Uterus (tissue), 4 donors: Measurements from ENCODE around the gene AVPR2. TPM values are rescaled to one million over a fixed set of nuclear protein-coding genes. Genes with fewer than 3 reads are reported as not detected.

ENCODE experiments used
- DNase-seq, 2 donors: peaks; one replicate each; pipeline ENCODE4 v3.0.0-alpha.2; 2019 to 2020
- H3K27ac ChIP-seq, 2 donors: fragments of 200-600 bp; sonication (generic); 1 replicate in 1 of 2; 2 replicates in 1 of 2; pipeline ENCODE4 v1.5.1; 2016 to 2018
- H3K27me3 ChIP-seq, 2 donors: fragments of 200-600 bp; sonication (generic); one replicate each; pipeline ENCODE4 v1.5.1; 2018 to 2019; ENCODE audit warnings: control low read depth in 1 of 2
- H3K36me3 ChIP-seq, 2 donors: fragments of 200-600 bp; sonication (generic); one replicate each; pipeline ENCODE4 v1.5.1; 2019; ENCODE audit warnings: control low read depth in 1 of 2
- H3K4me1 ChIP-seq, 2 donors: fragments of 200-600 bp; sonication (generic); one replicate each; pipeline ENCODE4 v1.5.1; 2018 to 2019; ENCODE audit warnings: control low read depth in 1 of 2
- H3K4me3 ChIP-seq, 2 donors: fragments of 200-600 bp; sonication (generic); 1 replicate in 1 of 2; 2 replicates in 1 of 2; pipeline ENCODE4 v1.5.1; 2018 to 2019; ENCODE audit warnings: mild to moderate bottlenecking in 1 of 2
- H3K9me3 ChIP-seq, 2 donors: fragments of 200-600 bp; sonication (generic); one replicate each; pipeline ENCODE4 v1.5.1; 2019; ENCODE audit warnings: control low read depth in 1 of 2
- POLR2A ChIP-seq, 2 donors: fragments of 450-650 bp; IDR thresholded peaks; one replicate each; pipeline ENCODE4 v1.6.1; 2016; ENCODE audit warnings: antibody characterized with exemption in 2 of 2, mild to moderate bottlenecking in 1 of 2, moderate library complexity in 1 of 2
- intact Hi-C: fragments of 100-400 bp; cut with DNase I; formaldehyde crosslinking; loops from one replicate; pipeline ENCODE4 v1.15.1; 2023; ENCODE audit warnings: low total_unique reads
- total RNA-seq, 4 donors: library from RNA; depleted of rRNA in 3 of 4; stranded (reverse); fragments of >200 nt in 3 of 4; gene quantifications; one replicate each; pipeline versions ENCODE4 v1.1.0 to v1.2.4, GENCODE V29; 2014 to 2023
- TF ChIP-seq, protein P1 (sequence below), 4 experiments: fragments of 200-600 bp in 2 of 4; fragments of 450-650 bp in 2 of 4; sonication (generic) in 2 of 4; IDR thresholded peaks; one replicate each; pipeline ENCODE4 v1.5.1; 2016 to 2019; ENCODE audit warnings: antibody characterized with exemption in 4 of 4, mild to moderate bottlenecking in 2 of 4, moderate library complexity in 1 of 4
- donor health status: DM: yes; HTN: yes; CAD: no.

AVPR2 gene
- total RNA-seq, 4 donors from 2014 or later = 0.35 to 5.2 (median 4.4) TPM; not detected in 1

DNA sequence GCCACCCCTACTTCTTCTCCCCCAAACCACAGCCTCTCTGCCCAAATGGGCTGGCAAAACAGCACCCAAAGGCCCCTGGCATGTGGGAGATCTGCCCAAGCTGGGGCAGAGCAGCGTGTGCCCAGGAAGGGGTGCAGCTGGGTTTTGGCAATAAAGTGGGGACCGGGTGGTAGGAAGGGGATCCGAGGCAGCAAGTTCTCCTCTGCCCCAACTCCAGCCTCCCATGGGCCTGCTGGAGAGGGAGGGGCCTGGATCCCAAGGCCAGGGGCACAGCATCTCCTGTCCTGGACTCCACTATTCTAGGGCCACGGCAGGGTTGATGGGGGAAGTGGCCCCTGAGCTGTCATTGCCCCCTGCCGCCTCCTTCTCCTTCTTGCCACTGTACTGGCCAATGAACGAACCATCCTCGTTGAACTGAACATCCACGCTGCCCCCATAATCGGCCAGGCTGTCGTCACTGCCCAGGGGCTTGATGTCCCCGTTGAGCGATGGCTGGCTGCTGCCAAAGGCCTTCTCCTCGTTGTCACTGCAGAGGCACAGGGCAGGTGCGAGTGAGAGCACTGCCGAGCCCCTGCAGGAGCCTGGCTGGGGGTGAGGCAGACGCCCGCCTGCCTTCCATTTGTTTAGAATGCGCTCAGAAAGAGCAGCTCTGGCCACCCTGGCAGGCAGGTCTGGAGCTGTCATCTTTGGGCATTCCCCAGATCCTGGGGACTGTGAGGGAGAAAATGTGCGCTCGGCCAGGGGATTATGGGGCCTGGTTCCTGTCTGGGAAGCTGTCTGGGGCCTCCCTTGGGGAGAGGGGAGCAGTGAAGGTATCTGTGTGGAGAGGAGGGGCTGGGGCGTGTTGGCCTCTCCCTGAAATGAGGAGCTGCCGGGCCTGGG lies 41.9 kb upstream of the AVPR2 start:
- Histone ChIP-seq H3K4me3 (no peak overlapping the region), H3K4me1 (no peaks in the 10 kb centered on the region), H3K27ac (no peak overlapping the region), H3K27me3 (no peaks in the 10 kb centered on the region), H3K9me3 (no peaks in the 10 kb centered on the region), H3K36me3 (no peaks in the 10 kb centered on the region)
- DNase-seq = no peak
- intact Hi-C loops = no loop called here
- no peak for TF ChIP-seq POLR2A (IDR thresholded peaks at IDR 0.05)
- TF ChIP-seq, protein P1, sequence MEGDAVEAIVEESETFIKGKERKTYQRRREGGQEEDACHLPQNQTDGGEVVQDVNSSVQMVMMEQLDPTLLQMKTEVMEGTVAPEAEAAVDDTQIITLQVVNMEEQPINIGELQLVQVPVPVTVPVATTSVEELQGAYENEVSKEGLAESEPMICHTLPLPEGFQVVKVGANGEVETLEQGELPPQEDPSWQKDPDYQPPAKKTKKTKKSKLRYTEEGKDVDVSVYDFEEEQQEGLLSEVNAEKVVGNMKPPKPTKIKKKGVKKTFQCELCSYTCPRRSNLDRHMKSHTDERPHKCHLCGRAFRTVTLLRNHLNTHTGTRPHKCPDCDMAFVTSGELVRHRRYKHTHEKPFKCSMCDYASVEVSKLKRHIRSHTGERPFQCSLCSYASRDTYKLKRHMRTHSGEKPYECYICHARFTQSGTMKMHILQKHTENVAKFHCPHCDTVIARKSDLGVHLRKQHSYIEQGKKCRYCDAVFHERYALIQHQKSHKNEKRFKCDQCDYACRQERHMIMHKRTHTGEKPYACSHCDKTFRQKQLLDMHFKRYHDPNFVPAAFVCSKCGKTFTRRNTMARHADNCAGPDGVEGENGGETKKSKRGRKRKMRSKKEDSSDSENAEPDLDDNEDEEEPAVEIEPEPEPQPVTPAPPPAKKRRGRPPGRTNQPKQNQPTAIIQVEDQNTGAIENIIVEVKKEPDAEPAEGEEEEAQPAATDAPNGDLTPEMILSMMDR (IDR thresholded peaks at IDR 0.05) = no peak

DNA sequence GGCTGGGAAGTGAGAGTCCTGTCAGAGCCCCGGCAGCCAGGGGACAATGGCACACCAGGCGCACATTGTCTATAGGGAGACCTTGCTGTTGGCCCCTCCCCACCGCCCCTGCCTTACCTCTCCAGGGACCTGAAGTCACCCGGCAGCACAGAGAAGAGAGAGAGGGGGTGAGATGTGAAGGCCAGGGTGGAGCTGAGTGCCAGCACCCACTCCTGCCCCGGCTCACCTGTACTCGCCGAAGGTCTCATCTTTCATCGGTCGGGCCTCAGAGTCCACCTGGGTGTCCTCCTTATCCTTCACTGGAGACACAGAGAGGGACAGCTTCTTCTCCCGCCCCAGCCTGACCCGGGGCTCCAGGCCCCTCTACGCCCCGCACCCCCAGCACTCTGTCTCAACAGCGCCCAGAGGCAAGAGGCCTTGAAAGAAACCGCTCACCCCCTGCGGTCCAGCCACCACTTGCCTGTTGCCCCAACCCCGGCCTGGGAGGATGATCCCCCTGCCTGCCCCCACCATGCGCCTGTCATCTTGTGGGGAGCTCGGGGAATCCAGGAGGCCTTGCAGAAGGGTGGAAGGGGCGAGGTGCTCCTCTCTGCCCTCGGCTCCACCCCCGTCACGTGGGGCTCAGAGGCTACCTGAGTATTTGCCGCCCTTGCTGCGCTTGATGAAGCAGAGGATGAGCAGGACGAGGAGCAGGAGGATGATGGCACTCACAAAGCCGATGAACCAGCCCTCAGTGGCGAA lies 41.1 kb upstream of the AVPR2 start:
- intact Hi-C loops = no loop called here
- H3K27ac ChIP-seq = no peak overlapping the region
- no peak for DNase-seq

DNA sequence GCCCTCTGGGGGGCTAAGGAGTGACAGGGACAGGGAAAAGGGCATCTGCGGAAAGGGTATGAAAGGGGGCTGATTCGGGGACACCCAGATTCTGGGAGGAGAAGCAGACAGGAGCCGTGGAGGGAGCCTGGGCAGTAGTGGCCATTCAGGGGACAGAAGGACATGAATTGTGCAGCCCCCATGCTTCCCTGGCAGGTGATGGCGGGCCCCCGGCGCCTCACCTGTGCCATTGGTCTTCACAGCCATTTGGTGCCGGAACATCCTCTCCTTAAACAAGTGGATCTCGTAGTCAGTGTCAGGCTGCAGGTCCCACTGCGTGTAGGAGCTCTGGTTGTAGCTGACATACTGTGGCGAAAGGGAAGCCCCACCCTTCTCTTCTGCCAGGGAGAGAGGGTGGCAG lies 40.4 kb upstream of the AVPR2 start:
- Histone ChIP-seq H3K36me3 (no peaks in the 10 kb centered on the region), H3K9me3 (no peaks in the 10 kb centered on the region), H3K27me3 (no peaks in the 10 kb centered on the region), H3K4me1 (no peaks in the 10 kb centered on the region), H3K4me3 (no peak overlapping the region), H3K27ac (no peak overlapping the region)
- intact Hi-C loops = no loop called here
- DNase-seq = no peak
- TF ChIP-seq POLR2A (IDR thresholded peaks at IDR 0.05) = no peak
- TF ChIP-seq, protein P1 (IDR thresholded peaks at IDR 0.05) = no peak

More for the DNA sequence above, 41.1 kb upstream of the AVPR2 start:
- Histone ChIP-seq H3K9me3 (no peaks in the 10 kb centered on the region), H3K36me3 (no peaks in the 10 kb centered on the region), H3K4me1 (no peaks in the 10 kb centered on the region), H3K27me3 (no peaks in the 10 kb centered on the region), H3K4me3 (no peak overlapping the region)
- TF ChIP-seq, protein P1 (IDR thresholded peaks at IDR 0.05) = no peak
- TF ChIP-seq POLR2A (IDR thresholded peaks at IDR 0.05) = no peak

DNA sequence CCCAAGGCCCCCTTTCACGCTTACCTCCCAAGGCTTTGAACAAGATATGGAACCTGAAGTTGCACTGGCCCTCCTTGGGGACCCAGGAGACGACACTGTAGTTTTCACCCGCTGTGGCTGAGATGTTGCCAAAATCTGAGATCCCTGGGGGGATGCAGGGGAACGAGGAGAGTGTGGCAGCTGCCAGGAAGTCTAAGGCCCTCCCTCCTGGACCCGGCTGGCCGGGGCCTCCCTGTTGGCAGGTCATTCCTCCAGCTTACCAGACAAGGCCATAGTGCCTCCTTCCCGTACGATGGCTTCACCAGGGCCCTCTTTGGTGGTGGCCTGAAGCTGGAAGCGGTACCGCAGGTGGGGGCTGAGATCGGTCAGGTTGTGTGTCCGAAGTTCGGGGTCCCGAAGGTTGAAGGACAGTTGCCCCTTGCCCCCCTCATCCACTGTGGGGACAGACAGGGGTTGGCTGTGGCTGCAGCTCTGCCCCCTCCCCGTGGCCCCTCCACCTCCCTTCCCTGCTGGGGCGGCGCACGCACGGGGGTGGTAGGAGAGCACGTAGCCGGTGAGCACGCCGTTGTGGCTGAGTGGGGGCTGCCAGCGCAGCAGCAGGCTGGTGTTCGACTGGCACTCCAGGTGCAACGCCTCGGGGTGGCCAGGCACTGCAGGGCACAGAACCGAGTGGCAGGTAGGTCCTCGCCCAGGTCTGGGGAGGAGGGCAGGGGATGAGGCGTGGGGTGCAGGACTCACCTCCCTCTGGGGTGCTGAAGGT lies 39.7 kb upstream of the AVPR2 start:
- intact Hi-C loops = no loop called here
- TF ChIP-seq, protein P1 (IDR thresholded peaks at IDR 0.05) = no peak
- TF ChIP-seq POLR2A (IDR thresholded peaks at IDR 0.05) = no peak
- Histone ChIP-seq H3K9me3 (no peaks in the 10 kb centered on the region), H3K36me3 (no peaks in the 10 kb centered on the region), H3K4me3 (no peak overlapping the region), H3K27ac (no peak overlapping the region), H3K27me3 (no peaks in the 10 kb centered on the region), H3K4me1 (no peaks in the 10 kb centered on the region)
- no peak for DNase-seq
